Parathyroid adenoma (tissue), 2 donors: ENCODE measurements around the gene DCDC1.

Experiments
- H2AFZ ChIP-seq: fragments of 300-600 bp; sonication (generic); one replicate; pipeline ENCODE4 v1.7.0; 2017; ENCODE audit warnings: antibody characterized with exemption, mild to moderate bottlenecking
- H3K27ac ChIP-seq: fragments of 300-600 bp; sonication (generic); one replicate; pipeline ENCODE4 v1.7.0; 2017
- H3K27me3 ChIP-seq: fragments of 300-600 bp; sonication (generic); one replicate; pipeline ENCODE4 v1.7.0; 2017; ENCODE audit warnings: low read length; ENCODE audit not compliant: control insufficient read depth, insufficient read depth
- H3K36me3 ChIP-seq: fragments of 300-600 bp; sonication (generic); one replicate; pipeline ENCODE4 v1.7.0; 2017; ENCODE audit warnings: low read length; ENCODE audit not compliant: control insufficient read depth, insufficient read depth
- H3K4me1 ChIP-seq: fragments of 300-600 bp; sonication (generic); one replicate; pipeline ENCODE4 v1.7.0; 2017; ENCODE audit warnings: control low read depth
- H3K4me2 ChIP-seq: fragments of 300-600 bp; sonication (generic); one replicate; pipeline ENCODE4 v1.7.0; 2017; ENCODE audit warnings: low read length
- H3K4me3 ChIP-seq: fragments of 300-600 bp; sonication (generic); one replicate; pipeline ENCODE4 v1.7.0; 2017; ENCODE audit warnings: low read depth, low read length
- H3K79me2 ChIP-seq: fragments of 300-600 bp; sonication (generic); one replicate; pipeline ENCODE4 v1.7.0; 2017; ENCODE audit warnings: control low read depth
- H3K9ac ChIP-seq: fragments of 300-600 bp; sonication (generic); one replicate; pipeline ENCODE4 v1.7.0; 2017; ENCODE audit warnings: mild to moderate bottlenecking
- H3K9me3 ChIP-seq: fragments of 300-600 bp; sonication (generic); one replicate; pipeline ENCODE4 v1.7.0; 2017; ENCODE audit warnings: low read length; ENCODE audit not compliant: control insufficient read depth
- CTCF ChIP-seq: fragments of 300-600 bp; sonication (generic); IDR thresholded peaks from one replicate; pipeline ENCODE4 v1.7.0; 2017; ENCODE audit warnings: antibody characterized with exemption, mild to moderate bottlenecking
- donor health status: primary hyperparathyroidism.

DCDC1 gene

GRCh38 chr11:31022080-31022479, 347.5 kb downstream of the DCDC1 start:
- no peaks in the 10 kb centered on the region for H3K36me3 ChIP-seq
- no peak overlapping the region for H3K4me2 ChIP-seq
- no peak overlapping the region for H3K4me3 ChIP-seq
- no peak overlapping the region for H2AFZ ChIP-seq
- no peaks in the 10 kb centered on the region for H3K27me3 ChIP-seq
- no peak for TF ChIP-seq CTCF
- no peak overlapping the region for H3K27ac ChIP-seq
- H3K9me3 ChIP-seq, result no peaks in the 10 kb centered on the region
- no peaks in the 10 kb centered on the region for H3K79me2 ChIP-seq
- no peak overlapping the region for H3K9ac ChIP-seq
- no peaks in the 10 kb centered on the region for H3K4me1 ChIP-seq

GRCh38 chr11:31019786-31020185, 349.8 kb downstream of the DCDC1 start:
- H3K4me2 ChIP-seq, result no peak overlapping the region
- no peaks in the 10 kb centered on the region for H3K4me1 ChIP-seq
- H3K4me3 ChIP-seq, result no peak overlapping the region
- H2AFZ ChIP-seq, result no peak overlapping the region
- H3K27me3 ChIP-seq, result no peaks in the 10 kb centered on the region
- H3K9me3 ChIP-seq, result no peaks in the 10 kb centered on the region
- H3K79me2 ChIP-seq, result no peaks in the 10 kb centered on the region
- no peak for TF ChIP-seq CTCF
- H3K36me3 ChIP-seq, result no peaks in the 10 kb centered on the region
- H3K9ac ChIP-seq, result no peak overlapping the region
- no peak overlapping the region for H3K27ac ChIP-seq

- Histone ChIP-seq H3K79me2 (no peaks in the 10 kb centered on the region), H3K4me2 (no peak overlapping the region), H3K4me1 (no peaks in the 10 kb centered on the region), H3K36me3 (no peaks in the 10 kb centered on the region), H3K27me3 (no peaks in the 10 kb centered on the region), H3K4me3 (no peak overlapping the region), H2AFZ (no peak overlapping the region), H3K9me3 (no peaks in the 10 kb centered on the region), H3K9ac (no peak overlapping the region), H3K27ac (no peak overlapping the region)
- no peak for TF ChIP-seq CTCF
Measured at GRCh38 chr11:31005202-31005601, 364.3 kb downstream of the DCDC1 start.

GRCh38 chr11:31001427-31001826, 368.1 kb downstream of the DCDC1 start:
- Histone ChIP-seq H3K27me3 (no peaks in the 10 kb centered on the region), H3K9ac (no peak overlapping the region), H3K27ac (no peak overlapping the region), H3K4me2 (no peak overlapping the region), H2AFZ (no peak overlapping the region), H3K36me3 (no peaks in the 10 kb centered on the region), H3K4me1 (no peaks in the 10 kb centered on the region), H3K79me2 (no peaks in the 10 kb centered on the region), H3K9me3 (no peaks in the 10 kb centered on the region), H3K4me3 (no peak overlapping the region)
- TF ChIP-seq CTCF, result no peak

- no peak for TF ChIP-seq CTCF
- Histone ChIP-seq H3K36me3 (no peaks in the 10 kb centered on the region), H3K4me3 (no peak overlapping the region), H3K27me3 (no peaks in the 10 kb centered on the region), H3K27ac (no peak overlapping the region), H3K4me1 (no peaks in the 10 kb centered on the region), H3K4me2 (no peak overlapping the region), H3K9me3 (no peaks in the 10 kb centered on the region), H3K79me2 (no peaks in the 10 kb centered on the region), H3K9ac (no peak overlapping the region), H2AFZ (no peak overlapping the region)
Measured at GRCh38 chr11:31000381-31000780, 369.2 kb downstream of the DCDC1 start.
